NCI-H524 treated with DMSO at 0.1 percent for 48 hours (cell line): Measurements from ENCODE around the gene KCNB1.

Source experiments
- DNase-seq: peaks from one replicate; lab custom pipeline; 2025; lab: John Stamatoyannopoulos, UW

KCNB1 gene

GRCh38 chr20:49409302-49409974 is 73.0 kb downstream of the KCNB1 start:
- no peak for DNase-seq

GRCh38 chr20:49408509-49409104 is 73.9 kb downstream of the KCNB1 start:
- no peak for DNase-seq

- DNase-seq, result no peak
Observed at GRCh38 chr20:49406666-49407065, 75.8 kb downstream of the KCNB1 start.

GRCh38 chr20:49405696-49406095 is 76.8 kb downstream of the KCNB1 start:
- DNase-seq, result no peak

GRCh38 chr20:49405062-49405683 is 77.3 kb downstream of the KCNB1 start:
- DNase-seq, result no peak

- no peak for DNase-seq
Observed at GRCh38 chr20:49404461-49404860, 78.0 kb downstream of the KCNB1 start.

- no peak for DNase-seq
Observed at GRCh38 chr20:49403911-49404310, 78.6 kb downstream of the KCNB1 start.

- no peak for DNase-seq
Observed at GRCh38 chr20:49403012-49403411, 79.5 kb downstream of the KCNB1 start.

- no peak for DNase-seq
Observed at GRCh38 chr20:49400904-49401303, 81.6 kb downstream of the KCNB1 start.

- DNase-seq, result no peak
Observed at GRCh38 chr20:49400410-49400809, 82.1 kb downstream of the KCNB1 start.

GRCh38 chr20:49399329-49399728 is 83.1 kb downstream of the KCNB1 start:
- DNase-seq, result no peak

- DNase-seq, result no peak
Observed at GRCh38 chr20:49398401-49399144, 83.9 kb downstream of the KCNB1 start.

GRCh38 chr20:49397525-49397924 is 84.9 kb downstream of the KCNB1 start:
- DNase-seq, result no peak

- DNase-seq, result no peak
Observed at GRCh38 chr20:49396230-49396629, 86.2 kb downstream of the KCNB1 start.

GRCh38 chr20:49395659-49396058 is 86.8 kb downstream of the KCNB1 start:
- no peak for DNase-seq

GRCh38 chr20:49395183-49395582 is 87.3 kb downstream of the KCNB1 start:
- DNase-seq, result no peak

- DNase-seq, result no peak
Observed at GRCh38 chr20:49394757-49395156, 87.7 kb downstream of the KCNB1 start.

- no peak for DNase-seq
Observed at GRCh38 chr20:49394264-49394663, 88.2 kb downstream of the KCNB1 start.

GRCh38 chr20:49393803-49394202 is 88.7 kb downstream of the KCNB1 start:
- DNase-seq, result no peak

GRCh38 chr20:49392745-49393144 is 89.7 kb downstream of the KCNB1 start:
- DNase-seq, result no peak

GRCh38 chr20:49391404-49392245 is 90.8 kb downstream of the KCNB1 start:
- DNase-seq, result no peak

GRCh38 chr20:49389854-49390253 is 92.6 kb downstream of the KCNB1 start:
- no peak for DNase-seq
